Mesendoderm (in vitro differentiated cells): ENCODE results near the gene OR52A1. TPM values are rescaled to one million over a fixed set of nuclear protein-coding genes. Genes with fewer than 3 reads are reported as not detected.
A peak's percentile ranks its signal among the peaks of the same experiment; 100 is the strongest.

Experiments
- DNase-seq: peaks from one replicate; pipeline ENCODE4 v3.0.0; 2013
- H2AK5ac ChIP-seq: 2 replicates; pipeline ENCODE4 v1.6.1; 2013; ENCODE audit warnings: low read length, inconsistent platforms
- H2BK120ac ChIP-seq: 2 replicates; pipeline ENCODE4 v1.6.1; 2013; ENCODE audit warnings: low read depth, mild to moderate bottlenecking, low read length, moderate library complexity, mixed read lengths
- H2BK15ac ChIP-seq: replicated peaks from 2 replicates; pipeline ENCODE4 v1.6.1; 2013; ENCODE audit warnings: low read depth, mild to moderate bottlenecking, moderate library complexity
- H2BK5ac ChIP-seq: 2 replicates; pipeline ENCODE4 v1.6.1; 2013; ENCODE audit warnings: low read length, inconsistent platforms
- H3K18ac ChIP-seq: 2 replicates; pipeline ENCODE4 v1.6.1; 2013; ENCODE audit warnings: mild to moderate bottlenecking, low read length, mixed read lengths
- H3K23ac ChIP-seq: one replicate; pipeline ENCODE4 v1.6.1; 2013; ENCODE audit warnings: low read length
- H3K27ac ChIP-seq: 2 replicates; pipeline ENCODE4 v1.5.1; 2013; ENCODE audit warnings: low read depth, mild to moderate bottlenecking, inconsistent platforms, low read length, moderate library complexity
- H3K27me3 ChIP-seq: 2 replicates; pipeline ENCODE4 v1.6.1; 2013; ENCODE audit warnings: low read length, control low read depth, mild to moderate bottlenecking, inconsistent platforms; ENCODE audit not compliant: insufficient read depth, poor library complexity
- H3K36me3 ChIP-seq: 2 replicates; pipeline ENCODE4 v1.6.1; 2013; ENCODE audit warnings: low read length, inconsistent platforms; ENCODE audit not compliant: control insufficient read depth, insufficient read depth
- H3K4ac ChIP-seq: one replicate; pipeline ENCODE4 v1.6.1; 2013; ENCODE audit warnings: low read depth, mild to moderate bottlenecking, low read length, moderate library complexity
- H3K4me1 ChIP-seq: 2 replicates; pipeline ENCODE4 v1.6.1; 2013; ENCODE audit warnings: low read depth, low read length, inconsistent platforms; ENCODE audit not compliant: control insufficient read depth
- H3K4me2 ChIP-seq: 2 replicates; pipeline ENCODE4 v1.6.1; 2013; ENCODE audit warnings: low read length
- H3K4me3 ChIP-seq: 2 replicates; pipeline ENCODE4 v1.5.1; 2013; ENCODE audit warnings: mild to moderate bottlenecking, low read length
- H3K56ac ChIP-seq: one replicate; pipeline ENCODE4 v1.6.1; 2013; ENCODE audit warnings: low read length
- H3K79me1 ChIP-seq: 2 replicates; pipeline ENCODE4 v1.6.1; 2013; ENCODE audit warnings: low read length, inconsistent platforms
- H3K79me2 ChIP-seq: 2 replicates; pipeline ENCODE4 v1.6.1; 2013; ENCODE audit warnings: mild to moderate bottlenecking, low read length; ENCODE audit not compliant: control insufficient read depth, insufficient read depth
- H3K9ac ChIP-seq: 2 replicates; pipeline ENCODE4 v1.6.1; 2013; ENCODE audit warnings: low read length, inconsistent platforms
- H4K5ac ChIP-seq: one replicate; pipeline ENCODE4 v1.6.1; 2013; ENCODE audit warnings: low read length
- H4K8ac ChIP-seq: one replicate; pipeline ENCODE4 v1.6.1; 2013; ENCODE audit warnings: low read depth, mild to moderate bottlenecking, control low read depth, low read length, moderate library complexity
- WGBS: extraction: QIAGEN DNeasy Blood & Tissue Kit; methylation state at CpG from one replicate; pipeline ENCODE4 v1.1.7; 2013; ENCODE audit warnings: low lambda C conversion rate, missing lambda C conversion rate; ENCODE audit not compliant: insufficient coverage; ENCODE audit errors: extremely low coverage; 5-methylcytosine and 5-hydroxymethylcytosine counted together
- polyA plus RNA-seq, 2 experiments: library from polyadenylated mRNA; stranded (reverse); fragments of 200-250 nt; gene quantifications; one replicate each; pipeline ENCODE4 v1.2.3, GENCODE V29; 2013

OR52A1 gene
- 6.0 TPM for polyA plus RNA-seq (2013, experiment 1 of 2)
- 5.5 TPM for polyA plus RNA-seq (2013, experiment 2 of 2)

DNA sequence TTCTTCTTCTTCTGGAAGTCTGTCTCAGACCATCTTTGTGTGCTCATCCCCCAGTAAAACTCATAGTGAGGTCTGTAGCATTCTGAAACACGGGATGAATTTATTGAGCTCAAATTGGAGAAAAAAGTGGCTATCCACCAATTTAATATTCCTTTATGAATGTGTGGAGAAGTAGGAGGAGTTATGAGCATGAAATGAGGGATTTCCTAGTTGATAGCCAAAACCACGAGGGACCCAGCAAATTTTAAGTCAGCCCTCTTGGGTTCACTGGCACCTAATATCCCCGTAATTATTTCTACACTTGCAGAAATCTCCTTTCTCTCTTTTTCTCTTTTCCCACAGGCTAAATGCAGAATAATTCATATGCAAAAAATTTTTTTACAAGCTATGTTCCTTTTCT is at the start of gene OR52A1:
Gene OR52A1, minus strand, starts transcription at position 101 of the 400 bp plus-strand sequence. CDS start 2,388 bp downstream, outside the sequence.
- Histone ChIP-seq H3K9ac (no peak within 1 kb of the TSS), H3K27me3 (no peaks in the 10 kb centered on the region), H2BK120ac (no peak within 1 kb of the TSS), H2AK5ac (no peak within 1 kb of the TSS), H3K18ac (no peak within 1 kb of the TSS), H3K27ac (no peak within 1 kb of the TSS), H3K4me2 (no peak within 1 kb of the TSS), H3K4me1 (no peaks in the 10 kb centered on the region), H3K79me2 (no peaks in the 10 kb centered on the region), H4K5ac (no peak within 1 kb of the TSS), H3K36me3 (no peaks in the 10 kb centered on the region), H3K79me1 (no peaks in the 10 kb centered on the region), H3K4me3 (no peak within 1 kb of the TSS), H3K4ac (no peak within 1 kb of the TSS), H2BK5ac (no peak within 1 kb of the TSS), H4K8ac (no peak within 1 kb of the TSS), H3K23ac (no peak within 1 kb of the TSS), H2BK15ac (no peak within 1 kb of the TSS), H3K56ac (no peak within 1 kb of the TSS)
- no peak for DNase-seq
- no CpG with 5 or more reads among the region's 3 CpGs for WGBS

DNA sequence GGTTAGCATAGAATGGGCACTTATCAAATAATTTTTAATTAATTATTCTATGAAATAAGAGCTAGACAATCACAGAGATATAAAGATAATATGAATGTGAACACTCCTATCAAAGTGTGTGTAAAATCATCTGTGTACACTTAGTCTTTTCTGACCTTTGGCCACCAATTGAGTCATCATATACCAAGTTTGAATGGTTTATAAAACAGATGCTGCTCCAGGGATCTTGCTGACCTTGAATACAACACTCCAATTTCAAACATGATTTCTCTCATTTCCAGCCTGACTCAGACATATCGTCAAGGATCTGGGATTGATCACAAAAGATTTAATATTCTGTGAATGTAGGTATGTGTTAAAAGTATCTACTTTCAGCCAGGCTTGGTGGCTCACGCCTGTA is 48.8 kb upstream of the OR52A1 start:
- H3K9ac ChIP-seq: no peak overlapping the region
- H3K27ac ChIP-seq: no peak overlapping the region
- H3K79me1 ChIP-seq: no peaks in the 10 kb centered on the region
- no peak overlapping the region for H4K5ac ChIP-seq
- no peak overlapping the region for H2BK15ac ChIP-seq
- no CpG with 5 or more reads among the region's 2 CpGs for WGBS
- no peak overlapping the region for H3K56ac ChIP-seq
- no peaks in the 10 kb centered on the region for H3K27me3 ChIP-seq
- no peak overlapping the region for H3K18ac ChIP-seq
- no peaks in the 10 kb centered on the region for H3K79me2 ChIP-seq
- no peaks in the 10 kb centered on the region for H3K4me1 ChIP-seq
- H3K23ac ChIP-seq: no peak overlapping the region
- H2BK120ac ChIP-seq: no peak overlapping the region
- DNase-seq: no peak
- no peak overlapping the region for H3K4me2 ChIP-seq
- no peak overlapping the region for H3K4me3 ChIP-seq
- no peak overlapping the region for H2AK5ac ChIP-seq
- no peaks in the 10 kb centered on the region for H3K36me3 ChIP-seq
- H3K4ac ChIP-seq: no peak overlapping the region
- no peak overlapping the region for H2BK5ac ChIP-seq
- no peak overlapping the region for H4K8ac ChIP-seq

DNA sequence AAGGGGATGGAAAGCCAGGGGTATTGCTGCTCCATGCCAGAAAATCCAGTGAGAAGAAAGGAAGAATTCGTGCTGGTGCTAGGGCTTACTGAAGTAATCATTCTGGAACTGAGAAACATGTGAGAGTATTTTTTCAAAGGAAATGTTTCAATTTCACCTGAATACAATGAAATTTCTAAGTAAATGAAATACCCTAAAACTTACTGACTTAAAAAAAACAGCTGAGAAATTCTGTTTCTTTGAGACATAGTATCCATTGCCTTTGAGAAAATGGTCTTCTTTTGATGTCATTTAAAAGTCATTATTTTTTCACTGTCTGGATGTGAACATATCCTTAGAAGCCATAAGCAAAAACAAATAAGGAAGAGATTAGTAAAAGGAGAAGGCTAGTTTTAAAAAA is 46.0 kb upstream of the OR52A1 start, which contains the start of gene OR51V1:
Gene OR51V1, minus strand, starts transcription at position 101 of the 400 bp plus-strand sequence. Its CDS starts 0 bp downstream, at position 101.
- H4K8ac ChIP-seq: no peak within 1 kb of the TSS
- no peak for DNase-seq
- no CpG with 5 or more reads among the region's 1 CpG for WGBS

DNA sequence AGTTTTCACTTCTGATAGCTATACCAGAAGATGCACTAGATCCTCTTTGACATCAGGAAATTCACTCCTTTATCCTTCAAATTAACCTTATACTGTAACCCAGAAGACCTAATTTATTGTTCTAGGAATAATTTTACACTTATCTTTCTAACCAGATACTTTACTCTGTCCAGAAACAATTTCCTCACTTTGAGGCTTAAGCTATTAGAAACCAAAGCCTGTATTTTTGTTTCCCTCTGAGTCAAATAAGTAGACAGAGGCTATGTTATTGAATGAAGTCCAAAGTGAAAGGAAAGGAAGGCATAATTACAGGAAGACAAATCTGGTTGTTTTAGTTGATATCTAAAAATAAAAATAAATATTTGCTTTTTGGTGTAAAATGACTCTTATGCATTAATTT is 43.7 kb upstream of the OR52A1 start:
- Histone ChIP-seq H3K36me3 (no peaks in the 10 kb centered on the region), H4K5ac (no peak overlapping the region), H2BK5ac (no peak overlapping the region), H4K8ac (no peak overlapping the region), H2BK15ac (no peak overlapping the region), H3K79me1 (no peaks in the 10 kb centered on the region), H3K9ac (no peak overlapping the region), H3K23ac (no peak overlapping the region), H3K79me2 (no peaks in the 10 kb centered on the region), H3K4me1 (no peaks in the 10 kb centered on the region), H2BK120ac (no peak overlapping the region), H3K4me2 (no peak overlapping the region), H3K56ac (no peak overlapping the region), H2AK5ac (no peak overlapping the region), H3K27ac (no peak overlapping the region), H3K4me3 (no peak overlapping the region), H3K4ac (no peak overlapping the region), H3K27me3 (no peaks in the 10 kb centered on the region), H3K18ac (no peak overlapping the region)
- DNase-seq: no peak

More for the DNA sequence above, 46.0 kb upstream of the OR52A1 start, which contains the start of gene OR51V1:
- no peaks in the 10 kb centered on the region for H3K79me2 ChIP-seq
- no peak within 1 kb of the TSS for H3K27ac ChIP-seq
- H2BK120ac ChIP-seq: no peak within 1 kb of the TSS
- H3K79me1 ChIP-seq: no peaks in the 10 kb centered on the region
- H3K4ac ChIP-seq: no peak within 1 kb of the TSS
- no peaks in the 10 kb centered on the region for H3K4me1 ChIP-seq
- H2AK5ac ChIP-seq: no peak within 1 kb of the TSS
- H3K23ac ChIP-seq: no peak within 1 kb of the TSS
- no peaks in the 10 kb centered on the region for H3K27me3 ChIP-seq
- no peak within 1 kb of the TSS for H2BK15ac ChIP-seq
- H3K56ac ChIP-seq: no peak within 1 kb of the TSS
- H3K4me2 ChIP-seq: no peak within 1 kb of the TSS
- no peak within 1 kb of the TSS for H2BK5ac ChIP-seq
- H4K5ac ChIP-seq: no peak within 1 kb of the TSS
- no peaks in the 10 kb centered on the region for H3K36me3 ChIP-seq
- H3K18ac ChIP-seq: no peak within 1 kb of the TSS
- H3K9ac ChIP-seq: no peak within 1 kb of the TSS
- H3K4me3 ChIP-seq: no peak within 1 kb of the TSS

DNA sequence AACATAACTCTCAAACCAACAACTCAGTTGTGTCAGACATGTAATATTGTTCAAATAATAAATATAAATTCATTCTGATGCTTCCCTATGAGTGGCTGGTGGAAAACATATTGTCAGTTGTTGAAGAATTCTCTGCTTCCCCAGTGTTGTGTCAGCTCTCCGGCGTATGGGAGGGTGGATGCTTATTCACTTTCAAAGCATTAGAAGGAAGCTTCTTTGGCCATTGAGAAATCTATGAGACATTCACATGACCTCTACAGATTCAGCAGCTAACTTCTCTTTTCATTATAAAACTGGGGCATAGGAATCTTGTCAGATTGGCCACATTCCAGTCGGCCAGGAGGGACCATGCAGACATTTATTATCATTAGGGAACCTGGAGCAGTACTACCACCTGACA is 43.0 kb upstream of the OR52A1 start:
- no peaks in the 10 kb centered on the region for H3K4me1 ChIP-seq
- no peak overlapping the region for H4K8ac ChIP-seq
- DNase-seq: no peak
- H2BK15ac ChIP-seq: peak overlapping the region; percentile 74
- no peaks in the 10 kb centered on the region for H3K36me3 ChIP-seq
- H2BK5ac ChIP-seq: no peak overlapping the region
- H3K79me1 ChIP-seq: no peaks in the 10 kb centered on the region
- H3K56ac ChIP-seq: no peak overlapping the region
- H3K4me3 ChIP-seq: no peak overlapping the region
- H3K23ac ChIP-seq: no peak overlapping the region
- H3K18ac ChIP-seq: no peak overlapping the region
- no peak overlapping the region for H3K4ac ChIP-seq
- H3K9ac ChIP-seq: no peak overlapping the region
- H2AK5ac ChIP-seq: no peak overlapping the region
- H3K4me2 ChIP-seq: no peak overlapping the region
- no peak overlapping the region for H3K27ac ChIP-seq
- H4K5ac ChIP-seq: no peak overlapping the region
- WGBS: no CpG with 5 or more reads among the region's 3 CpGs
- no peaks in the 10 kb centered on the region for H3K27me3 ChIP-seq
- H3K79me2 ChIP-seq: no peaks in the 10 kb centered on the region
- no peak overlapping the region for H2BK120ac ChIP-seq

DNA sequence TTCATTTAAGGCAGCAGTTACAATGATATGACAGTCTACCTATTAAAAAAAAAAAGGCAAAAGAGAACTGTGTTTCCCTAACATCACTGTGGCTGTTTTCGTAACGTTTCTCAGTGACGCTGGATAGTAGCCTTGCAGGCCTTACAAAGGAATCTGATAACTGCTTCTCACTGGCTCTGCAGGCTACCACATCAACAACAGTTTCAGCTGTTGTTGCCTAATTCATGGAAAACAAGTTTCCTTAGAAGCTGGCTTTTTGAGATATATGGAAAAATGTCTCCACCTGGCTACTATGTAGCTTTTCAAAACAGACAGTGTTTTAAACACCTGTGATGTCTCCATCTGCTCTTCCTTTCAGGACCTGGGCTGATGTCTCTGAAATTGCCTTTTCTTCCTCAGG is 42.2 kb upstream of the OR52A1 start:
- H4K8ac ChIP-seq: no peak overlapping the region
- no peak for DNase-seq
- no peak overlapping the region for H2BK5ac ChIP-seq
- no peak overlapping the region for H3K4ac ChIP-seq
- no peak overlapping the region for H3K27ac ChIP-seq
- H3K79me2 ChIP-seq: no peaks in the 10 kb centered on the region
- no peak overlapping the region for H3K4me2 ChIP-seq
- H2BK120ac ChIP-seq: no peak overlapping the region
- H3K9ac ChIP-seq: no peak overlapping the region
- no peak overlapping the region for H2BK15ac ChIP-seq
- no peak overlapping the region for H3K23ac ChIP-seq
- H3K27me3 ChIP-seq: no peaks in the 10 kb centered on the region
- no peaks in the 10 kb centered on the region for H3K4me1 ChIP-seq
- H3K36me3 ChIP-seq: no peaks in the 10 kb centered on the region
- H3K18ac ChIP-seq: no peak overlapping the region
- no peak overlapping the region for H4K5ac ChIP-seq
- no peak overlapping the region for H3K56ac ChIP-seq
- H2AK5ac ChIP-seq: no peak overlapping the region
- WGBS: no CpG with 5 or more reads among the region's 3 CpGs
- no peaks in the 10 kb centered on the region for H3K79me1 ChIP-seq
- H3K4me3 ChIP-seq: no peak overlapping the region
